GM18520 (cell line): ENCODE data around the gene PTPN6.
"Not testable (repeated sequence)": the region's sequence is repeated elsewhere in the genome, so short reads cannot be mapped to it uniquely, and the experiment has no call there.

Experiments
- ATAC-seq: cut with Tn5 transposase; IDR thresholded peaks from one replicate; pipeline ENCODE4 v1.9.1; 2021; ENCODE audit not compliant: unreplicated experiment

Gene PTPN6

GRCh38 chr12:6950811-6951540 is at the start of gene PTPN6:
Gene PTPN6 (plus strand): TSS chr12:6951356. CDS start chr12:6951513, 157 bp downstream.
- ATAC-seq, result no peak

- no peak for ATAC-seq
Observed at GRCh38 chr12:6902448-6902847, 48.7 kb upstream of the PTPN6 start.

GRCh38 chr12:6903722-6904121 is 47.4 kb upstream of the PTPN6 start:
- ATAC-seq, result no peak

GRCh38 chr12:6904280-6905276 is 46.6 kb upstream of the PTPN6 start, which contains the start of gene LRRC23:
Gene LRRC23 (plus strand): TSS chr12:6904822. CDS start chr12:6905634, 812 bp downstream.
- peak; percentile 76 for ATAC-seq

- no peak for ATAC-seq
Observed at GRCh38 chr12:6905414-6906040, 45.6 kb upstream of the PTPN6 start.

GRCh38 chr12:6908141-6908540 is 43.0 kb upstream of the PTPN6 start:
- not testable (repeated sequence) for ATAC-seq

GRCh38 chr12:6909421-6910145 is 41.6 kb upstream of the PTPN6 start:
- ATAC-seq, result no peak

GRCh38 chr12:6912164-6912935 is 38.8 kb upstream of the PTPN6 start:
- ATAC-seq, result no peak

- peak; percentile 62 for ATAC-seq
Observed at GRCh38 chr12:6914246-6914946, 36.8 kb upstream of the PTPN6 start, which contains the start of gene ENO2. Gene ENO2 (plus strand): TSS chr12:6914580. CDS start chr12:6915833, 1,253 bp downstream.

- ATAC-seq, result no peak
Observed at GRCh38 chr12:6914947-6915788, 36.0 kb upstream of the PTPN6 start.

- no peak for ATAC-seq
Observed at GRCh38 chr12:6915789-6916285, 35.3 kb upstream of the PTPN6 start.

- no peak for ATAC-seq
Observed at GRCh38 chr12:6916426-6917200, 34.5 kb upstream of the PTPN6 start.

- no peak for ATAC-seq
Observed at GRCh38 chr12:6917491-6918231, 33.5 kb upstream of the PTPN6 start.

- no peak for ATAC-seq
Observed at GRCh38 chr12:6919588-6919987, 31.6 kb upstream of the PTPN6 start.

GRCh38 chr12:6921539-6921938 is 29.6 kb upstream of the PTPN6 start:
- no peak for ATAC-seq
